Stimulated activated CD4-positive, alpha-beta T cell treated with anti-CD3 and anti-CD28 coated beads, Interleukin-2, amount 100 ng/mL, for 4 hours (primary cell): ENCODE measurements around the gene ZNF331.

Experiments
- DNase-seq: peaks from one replicate; pipeline ENCODE4 v3.0.0-alpha.2; 2020; ENCODE audit warnings: low read depth

Gene ZNF331

DNA sequence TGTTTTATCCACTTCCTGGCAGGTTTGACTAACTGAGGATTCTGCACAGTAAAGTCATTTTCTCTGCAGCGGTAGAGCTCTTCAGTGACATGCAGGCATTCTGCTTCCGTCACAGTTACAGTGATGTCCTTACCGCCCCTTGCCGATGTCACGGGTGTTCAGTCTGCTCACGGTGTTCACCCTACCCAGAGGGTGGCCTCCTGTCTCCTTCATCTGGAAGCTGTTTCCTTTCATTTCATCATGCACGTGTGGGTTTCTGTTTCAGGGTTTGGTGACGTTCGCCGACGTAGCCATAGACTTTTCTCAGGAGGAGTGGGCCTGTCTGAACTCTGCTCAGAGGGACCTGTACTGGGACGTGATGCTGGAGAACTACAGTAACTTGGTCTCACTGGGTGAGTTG is 33.4 kb downstream of the ZNF331 start:
- DNase-seq: no peak

DNA sequence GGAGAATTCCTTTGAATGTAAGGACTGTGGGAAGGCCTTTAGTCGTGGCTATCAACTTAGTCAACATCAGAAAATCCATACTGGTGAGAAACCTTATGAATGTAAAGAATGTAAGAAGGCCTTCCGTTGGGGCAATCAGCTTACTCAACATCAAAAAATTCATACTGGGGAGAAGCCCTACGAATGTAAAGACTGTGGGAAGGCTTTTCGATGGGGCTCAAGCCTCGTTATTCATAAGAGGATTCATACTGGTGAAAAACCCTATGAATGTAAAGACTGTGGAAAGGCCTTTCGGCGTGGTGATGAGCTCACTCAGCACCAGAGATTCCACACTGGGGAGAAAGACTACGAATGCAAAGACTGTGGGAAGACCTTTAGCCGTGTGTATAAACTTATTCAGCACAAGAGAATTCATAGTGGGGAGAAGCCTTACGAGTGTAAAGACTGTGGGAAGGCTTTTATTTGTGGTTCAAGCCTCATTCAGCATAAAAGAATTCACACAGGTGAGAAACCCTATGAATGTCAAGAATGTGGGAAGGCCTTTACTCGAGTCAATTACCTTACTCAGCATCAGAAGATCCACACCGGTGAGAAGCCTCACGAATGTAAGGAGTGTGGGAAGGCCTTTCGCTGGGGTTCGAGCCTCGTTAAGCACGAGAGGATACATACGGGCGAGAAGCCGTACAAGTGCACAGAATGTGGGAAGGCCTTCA is 39.2 kb downstream of the ZNF331 start:
- DNase-seq: no peak

DNA sequence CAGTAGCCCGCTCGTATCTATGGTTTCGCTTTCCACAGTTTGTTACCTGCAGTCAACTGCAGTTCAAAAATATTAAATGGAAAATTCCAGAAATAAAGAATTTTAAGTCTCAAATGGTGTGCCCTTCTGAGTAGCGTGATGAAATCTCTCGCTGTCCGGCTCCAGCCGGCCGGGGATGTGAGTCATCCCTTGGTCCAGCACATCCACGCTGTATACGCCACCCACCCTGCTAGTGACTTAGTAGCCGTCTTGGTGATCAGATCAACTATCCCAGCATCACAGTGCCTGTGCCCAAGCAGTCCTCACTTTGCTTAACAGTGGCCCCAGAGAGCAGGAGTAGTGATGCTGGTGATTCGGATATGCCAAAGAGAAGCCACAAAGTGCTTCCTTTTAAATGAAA is 40.0 kb downstream of the ZNF331 start:
- DNase-seq: no peak

DNA sequence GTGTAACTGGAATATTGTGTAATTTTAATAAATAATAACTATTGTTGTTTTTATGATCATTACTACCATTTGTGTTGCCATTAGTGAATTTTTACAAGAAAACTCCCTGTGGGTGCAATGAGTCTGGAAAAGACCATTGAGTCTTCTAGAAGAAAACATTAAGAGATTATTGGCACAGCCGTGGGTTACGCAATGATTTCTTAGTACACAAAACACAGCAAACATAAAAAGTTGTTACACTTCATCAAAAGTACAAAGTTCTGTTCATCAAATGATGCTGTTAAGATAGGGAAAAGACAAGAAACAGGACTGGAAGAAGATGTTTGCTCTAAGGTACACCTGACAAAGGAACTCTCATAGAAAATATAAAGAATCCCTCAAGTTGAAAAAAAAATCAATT is 41.6 kb downstream of the ZNF331 start:
- no peak for DNase-seq

DNA sequence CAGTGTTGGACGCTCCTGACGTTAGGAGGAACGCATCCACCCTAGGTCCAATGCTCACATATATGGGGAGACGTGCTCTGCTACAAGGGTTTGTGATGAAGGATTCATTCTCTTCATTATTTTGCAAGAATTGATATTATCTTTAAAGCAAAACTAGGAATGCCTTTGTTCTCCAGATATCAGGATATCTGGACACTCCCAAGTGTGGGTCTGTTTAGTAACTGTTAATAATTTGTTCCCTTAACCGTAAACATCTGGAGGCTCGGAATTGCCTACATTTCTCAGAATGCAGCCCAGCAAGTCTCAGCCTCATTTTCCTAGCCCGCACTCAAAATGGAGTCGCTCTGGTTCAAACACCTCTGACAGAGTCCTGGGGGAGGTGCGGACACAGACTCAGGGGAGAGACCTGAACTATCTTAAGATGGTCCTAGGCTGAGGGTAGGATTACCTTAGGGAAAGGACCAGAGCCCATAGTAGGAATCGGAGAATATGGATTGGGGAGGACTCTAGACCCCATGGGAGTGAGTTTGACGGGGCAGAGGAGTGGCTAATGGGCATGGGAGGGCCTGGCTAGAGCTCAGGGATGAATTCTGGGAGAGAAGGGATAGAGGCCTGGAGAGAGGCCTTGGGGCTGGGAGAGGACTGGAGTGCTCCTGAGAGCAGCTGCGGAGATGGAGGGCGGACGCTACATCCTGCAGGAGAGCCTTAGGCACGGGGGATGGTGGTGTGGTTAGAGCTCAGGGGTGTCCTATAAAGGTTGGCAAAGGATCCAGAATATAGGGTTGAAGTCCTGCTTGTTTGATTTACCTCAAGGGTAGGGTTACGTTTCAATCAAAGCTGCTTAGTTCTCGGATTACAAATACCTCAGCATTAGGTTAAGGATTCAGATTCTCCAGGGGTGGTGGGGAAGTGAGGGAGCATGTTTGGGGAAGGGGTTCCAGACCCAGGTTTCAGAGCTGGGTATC is 43.2 kb downstream of the ZNF331 start:
- no peak for DNase-seq

DNA sequence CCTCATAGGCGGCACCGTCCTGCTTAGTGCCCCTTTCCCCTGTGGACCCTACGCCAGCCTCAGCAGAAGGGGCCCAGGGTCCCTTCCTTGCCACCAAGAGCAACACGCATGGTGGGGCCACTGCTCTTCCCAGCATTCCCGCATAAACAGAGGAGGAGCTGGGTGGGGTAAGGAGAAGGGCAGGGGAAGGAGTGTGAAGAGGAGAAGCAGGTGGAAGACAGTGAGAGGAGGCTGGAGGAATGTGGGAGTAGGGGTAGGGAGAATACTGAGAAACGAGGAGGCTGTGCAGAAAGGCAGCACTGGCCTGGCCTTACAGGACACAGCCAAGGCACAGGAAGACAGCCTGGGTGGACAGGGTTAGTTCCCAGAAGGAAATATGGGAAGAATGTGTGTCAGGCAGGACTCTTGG is 43.9 kb downstream of the ZNF331 start:
- no peak for DNase-seq

DNA sequence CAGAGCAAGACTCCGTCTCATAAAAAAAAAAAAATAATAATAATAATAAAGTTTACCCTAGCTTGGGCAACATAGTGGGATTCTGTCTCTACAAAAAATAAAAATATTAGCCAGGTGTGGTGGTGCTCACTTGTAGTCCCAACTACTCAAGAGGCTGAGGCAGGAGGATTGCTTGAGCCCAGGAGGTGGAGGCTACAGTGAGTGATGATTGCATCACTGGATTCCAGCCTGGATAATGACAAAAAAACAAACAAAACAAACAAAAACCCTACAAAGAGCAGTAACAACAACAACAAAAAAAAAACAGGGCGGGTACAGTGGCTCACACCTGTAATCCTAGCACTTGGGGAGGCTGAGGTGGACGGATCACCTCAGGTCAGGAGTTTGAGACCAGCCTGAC is 45.2 kb downstream of the ZNF331 start:
- DNase-seq: no peak

DNA sequence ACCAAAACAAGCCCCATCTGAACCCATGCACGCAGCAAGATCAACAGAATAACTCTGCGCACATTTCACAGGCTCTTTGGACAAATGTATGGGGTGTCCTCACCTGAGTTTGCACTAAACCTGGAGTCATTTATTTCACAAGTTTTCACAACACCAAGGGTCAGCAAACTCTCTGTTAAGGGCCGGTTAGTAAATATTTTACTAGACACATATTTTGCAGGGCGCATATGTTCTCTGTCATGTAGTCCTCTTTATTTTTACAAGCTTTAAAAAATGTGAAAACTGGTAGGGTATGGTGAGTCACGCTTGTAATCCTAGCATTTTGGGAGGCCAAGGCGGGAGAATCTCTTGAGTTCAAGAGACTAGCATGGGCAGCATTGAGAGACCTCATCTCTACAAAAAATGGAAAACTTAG is 48.3 kb downstream of the ZNF331 start:
- no peak for DNase-seq

DNA sequence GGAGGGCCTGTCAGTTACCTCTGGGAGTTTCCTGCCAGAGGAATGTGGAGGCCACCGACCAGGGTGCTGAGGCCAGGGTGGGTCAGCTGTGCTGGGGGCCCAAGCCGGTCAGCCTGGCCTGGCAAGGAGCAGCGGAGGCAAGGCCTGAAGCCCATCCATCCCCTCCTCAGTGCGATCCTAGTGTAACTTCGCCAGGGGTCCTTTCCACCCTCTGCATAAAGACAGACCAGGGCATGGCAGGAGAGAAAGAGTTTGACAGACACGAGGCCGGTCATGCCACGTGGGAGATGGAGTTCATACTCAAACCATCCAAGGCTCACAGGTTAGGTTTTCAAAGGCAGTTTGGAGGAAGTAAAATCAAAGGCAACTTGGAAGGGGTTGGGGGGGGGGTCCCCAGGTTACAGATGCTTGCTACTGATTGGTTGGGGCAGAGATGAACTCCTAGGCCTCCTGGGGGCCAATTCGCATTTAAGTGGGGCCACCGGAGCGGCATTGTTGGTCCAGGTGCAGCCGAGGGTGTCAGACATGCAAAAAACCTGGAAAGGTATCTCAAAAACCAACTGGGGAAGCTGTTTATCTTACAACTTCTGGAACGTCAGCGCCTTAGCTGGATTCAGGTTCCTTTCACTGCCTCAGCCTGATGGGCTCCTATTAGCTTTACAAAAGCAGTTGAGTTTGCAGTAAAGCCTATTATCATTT is 57.0 kb downstream of the ZNF331 start:
- no peak for DNase-seq

DNA sequence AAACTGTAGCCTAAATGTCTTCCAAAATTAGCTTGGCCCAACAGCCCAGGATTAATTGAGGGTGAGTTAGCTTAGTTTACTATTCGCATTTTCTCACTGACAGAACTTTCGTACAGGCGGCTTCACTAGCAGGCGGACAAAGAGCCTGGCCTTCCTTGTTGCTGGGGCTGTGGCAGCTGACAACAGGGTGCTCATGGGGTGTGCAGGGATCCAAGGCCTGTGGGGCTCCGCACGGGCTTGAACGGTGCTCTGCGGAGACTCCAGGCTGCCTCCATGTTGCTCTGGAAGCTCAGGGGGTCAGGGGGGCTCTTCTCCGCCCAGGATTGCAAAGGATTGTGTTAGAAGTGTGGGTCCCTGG is 57.5 kb downstream of the ZNF331 start:
- no peak for DNase-seq

DNA sequence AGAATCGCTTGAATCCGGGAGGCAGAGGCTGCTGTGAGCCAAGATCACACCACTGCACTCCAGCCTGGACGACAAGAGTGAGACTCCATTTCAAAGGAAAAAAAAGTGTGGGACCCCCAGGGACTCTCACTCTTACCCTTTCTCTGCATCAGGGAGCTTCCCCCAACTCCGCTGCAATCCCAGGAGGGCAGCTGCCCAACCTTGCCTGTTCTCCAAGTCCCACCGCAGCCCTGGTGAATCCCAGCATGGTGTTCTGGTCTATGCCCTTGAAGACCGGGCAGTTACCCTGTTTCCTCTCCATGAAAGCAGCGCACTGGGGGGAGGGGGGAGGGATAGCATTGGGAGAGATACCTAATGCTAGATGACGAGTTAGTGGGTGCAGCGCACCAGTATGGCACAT is 58.1 kb downstream of the ZNF331 start:
- no peak for DNase-seq

DNA sequence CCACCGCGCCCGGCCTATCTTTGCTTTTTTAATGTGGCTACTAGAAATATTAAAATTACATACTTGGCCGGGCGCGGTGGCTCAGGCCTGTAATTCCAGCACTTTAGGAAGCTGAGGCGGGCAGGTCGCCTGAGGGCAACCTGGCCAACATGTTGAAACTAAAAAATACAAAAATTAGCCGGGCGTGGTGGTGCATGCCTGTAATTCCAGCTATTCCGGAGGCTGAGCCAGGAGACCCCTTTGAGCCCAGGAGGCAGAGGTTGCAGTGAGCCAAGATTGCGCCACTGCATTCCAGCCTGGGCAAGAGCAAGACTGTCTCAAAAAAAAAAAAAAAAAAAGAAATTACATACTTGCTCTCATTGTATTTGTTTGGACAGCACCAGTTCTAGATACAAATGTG is 59.1 kb downstream of the ZNF331 start:
- no peak for DNase-seq

DNA sequence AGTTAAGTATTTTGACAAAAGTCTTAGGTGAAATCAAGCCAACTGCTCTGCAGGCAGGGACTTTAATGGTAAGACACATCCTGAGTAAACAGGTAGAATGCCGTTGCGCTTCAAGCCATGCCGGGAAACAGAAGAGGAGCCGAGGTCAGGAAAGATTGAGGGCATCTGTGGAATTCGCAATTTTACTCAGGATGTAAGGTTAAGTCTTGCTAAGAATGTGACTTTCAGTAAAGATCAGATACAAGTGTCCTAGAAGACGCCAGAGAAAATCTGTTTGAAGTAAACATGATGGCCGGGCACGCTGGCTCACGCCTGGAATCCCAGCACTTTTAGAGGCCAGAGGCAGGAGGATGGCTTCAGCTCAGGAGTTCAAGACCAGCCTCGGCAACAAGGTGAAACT is 60.4 kb downstream of the ZNF331 start:
- DNase-seq: no peak

DNA sequence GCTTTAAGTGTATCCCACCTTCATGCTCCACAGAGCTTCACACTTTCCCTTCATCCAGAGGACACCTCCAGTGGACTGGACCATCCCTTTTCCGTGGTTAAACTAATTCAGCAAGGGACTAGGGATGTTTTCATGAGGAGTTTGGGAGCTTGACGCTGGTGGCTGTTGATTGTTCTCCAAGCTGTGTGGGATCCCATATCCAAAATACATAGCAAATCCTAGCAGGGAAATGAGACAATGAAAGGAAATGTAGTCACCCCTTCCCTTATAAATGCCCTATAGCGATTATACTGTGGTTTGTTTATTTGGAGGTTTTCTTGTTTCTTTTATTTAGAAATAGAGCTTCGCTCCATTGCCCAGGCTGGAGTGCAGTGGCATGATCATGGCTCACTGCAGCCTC is 62.3 kb downstream of the ZNF331 start:
- DNase-seq: no peak

DNA sequence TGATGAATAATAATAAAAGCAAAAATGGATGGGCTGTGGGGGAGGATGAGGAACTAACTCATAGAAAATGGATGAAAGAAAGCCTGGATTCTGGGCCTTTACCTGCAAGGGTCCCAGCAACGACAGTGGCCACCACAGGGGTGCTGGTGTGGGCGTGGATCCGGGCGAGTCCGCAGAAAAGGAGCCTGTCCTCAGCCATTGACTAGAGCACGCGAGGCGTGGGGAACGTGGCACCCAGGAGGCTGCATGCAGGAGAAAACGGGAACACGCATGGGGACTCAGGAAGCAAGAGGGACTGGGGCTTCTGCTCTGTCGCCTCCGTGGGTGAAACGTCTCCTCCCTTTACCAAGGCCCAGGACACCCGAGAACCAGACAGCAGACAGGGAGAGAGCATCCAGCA is 68.1 kb downstream of the ZNF331 start:
- no peak for DNase-seq

DNA sequence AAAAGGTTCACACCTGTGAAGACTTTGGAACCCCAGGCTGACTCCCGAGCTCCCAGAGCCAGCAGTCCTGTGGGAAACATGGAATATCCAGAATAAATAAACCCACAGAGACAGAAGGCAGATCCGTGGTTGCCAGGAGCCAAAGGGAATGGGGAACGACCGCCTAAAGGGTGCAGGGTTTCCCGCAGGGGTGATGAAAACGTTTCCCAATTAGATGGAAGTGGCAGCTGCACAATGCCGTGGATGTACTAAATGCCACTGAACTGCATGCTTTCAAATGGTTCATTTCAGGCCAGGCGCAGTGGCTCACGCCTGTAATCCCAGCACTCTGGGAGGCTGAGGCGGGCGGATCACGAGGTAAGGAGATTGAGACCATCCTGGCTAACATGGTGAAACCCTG is 70.4 kb downstream of the ZNF331 start:
- DNase-seq: no peak

DNA sequence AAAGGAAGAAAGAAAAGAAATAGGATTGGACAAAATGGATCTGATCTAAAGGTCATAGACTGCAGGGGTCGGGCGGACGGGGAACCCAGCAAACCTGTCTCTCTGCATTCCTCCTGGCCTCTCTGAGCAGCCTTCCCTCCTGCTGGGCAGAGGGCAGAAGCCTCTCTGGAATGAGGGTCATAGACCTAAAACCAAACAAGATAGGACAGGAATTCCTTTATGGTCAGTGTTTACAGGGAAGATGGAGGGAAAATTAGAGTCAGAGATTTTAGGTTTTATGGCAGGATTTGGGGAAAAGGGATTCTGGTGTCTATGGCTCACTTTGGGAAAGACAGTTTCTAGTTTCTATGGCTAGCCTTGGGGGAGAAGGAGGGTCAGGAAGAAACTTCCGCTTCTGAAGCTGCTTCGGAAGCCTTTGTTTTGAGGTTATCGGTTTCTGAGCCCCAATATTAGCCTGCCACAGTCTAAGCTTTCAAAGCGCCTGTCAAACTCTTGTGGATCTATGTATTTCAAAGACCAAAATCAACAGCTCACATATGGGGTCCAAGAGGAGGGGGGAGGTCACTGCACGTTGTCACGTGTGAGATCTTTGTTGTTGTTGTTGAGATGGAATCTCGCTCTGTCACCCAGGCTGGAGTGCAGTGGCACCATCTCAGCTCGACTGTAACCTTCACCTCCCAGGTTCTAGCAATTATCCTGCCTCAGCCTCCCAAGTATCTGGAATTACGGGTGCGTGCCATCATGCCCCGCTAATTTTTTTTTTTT is 75.0 kb downstream of the ZNF331 start:
- DNase-seq: no peak

DNA sequence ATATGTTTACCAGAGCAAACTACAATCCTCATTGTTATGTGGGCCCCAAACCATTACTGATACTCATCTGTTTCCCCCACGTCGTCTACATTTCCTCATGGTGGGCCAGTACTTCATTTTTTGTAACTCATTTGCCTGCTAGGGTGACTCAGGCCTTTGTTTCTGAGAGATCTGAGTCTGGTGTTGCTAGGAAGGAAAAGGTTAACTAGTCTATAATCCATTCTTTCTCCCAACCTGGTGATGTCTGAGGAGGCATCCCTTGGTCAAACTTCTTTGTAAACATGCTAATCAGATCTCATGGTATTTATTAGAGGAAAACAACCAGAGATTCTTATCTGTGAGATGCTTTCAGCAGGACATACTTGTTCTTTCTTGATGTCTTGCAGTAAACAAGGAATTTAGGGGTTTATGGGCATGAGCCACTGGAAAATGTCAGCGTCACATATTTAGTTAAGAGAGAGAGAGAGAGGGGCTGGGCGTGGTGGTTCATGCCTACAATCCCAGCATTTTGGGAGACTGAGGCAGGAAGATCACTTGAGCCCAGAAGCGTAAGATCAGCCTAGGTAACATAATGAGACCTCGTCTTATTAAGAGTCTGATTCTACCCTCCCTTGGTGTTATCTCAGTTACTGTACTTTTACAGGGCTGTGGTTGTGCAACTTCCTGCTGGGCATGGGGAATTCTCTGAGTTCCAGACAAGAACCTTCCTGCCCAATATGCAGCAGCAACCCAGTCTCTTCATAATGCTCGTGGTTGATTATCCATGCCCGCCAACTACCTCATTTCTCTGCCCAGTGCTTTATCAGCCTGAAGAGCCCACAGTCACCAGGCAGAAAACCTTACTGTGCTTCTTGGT is 84.2 kb downstream of the ZNF331 start:
- no peak for DNase-seq

DNA sequence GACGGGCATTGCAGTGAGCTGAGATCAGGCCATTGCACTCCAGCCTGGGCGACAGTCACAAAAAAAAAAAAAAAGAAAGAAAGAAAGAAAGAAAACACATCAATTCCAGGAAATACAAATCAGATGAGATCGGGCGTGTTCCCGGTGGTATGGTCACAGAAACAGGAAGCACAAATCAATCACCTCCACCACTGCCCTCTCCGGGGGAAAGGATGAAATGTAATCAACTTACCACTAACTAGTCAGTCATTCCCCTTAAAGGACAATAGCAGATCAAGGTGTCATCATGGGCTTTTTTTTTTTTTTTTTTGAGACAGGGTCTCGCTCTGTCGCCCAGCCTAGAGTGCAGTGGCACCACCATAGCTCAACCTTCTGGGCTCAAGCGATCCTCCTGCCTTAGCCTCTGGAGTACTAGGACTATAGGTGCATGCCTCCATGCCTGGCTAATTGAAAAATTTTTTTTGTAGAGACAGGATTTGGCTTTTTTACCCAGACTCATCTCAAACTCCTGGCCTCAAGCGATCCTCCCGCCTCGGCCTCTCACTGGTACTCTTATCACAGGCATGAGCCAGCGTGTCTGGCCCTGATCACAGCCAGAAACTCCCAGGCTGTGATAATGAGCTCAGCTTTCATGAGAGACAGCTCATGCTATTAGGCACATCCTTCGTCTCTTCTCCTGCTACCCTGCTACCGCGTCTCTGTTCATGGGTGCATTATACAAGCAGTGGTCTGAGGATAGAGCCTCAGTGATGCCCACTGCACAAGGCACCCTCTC is 87.0 kb downstream of the ZNF331 start:
- no peak for DNase-seq

DNA sequence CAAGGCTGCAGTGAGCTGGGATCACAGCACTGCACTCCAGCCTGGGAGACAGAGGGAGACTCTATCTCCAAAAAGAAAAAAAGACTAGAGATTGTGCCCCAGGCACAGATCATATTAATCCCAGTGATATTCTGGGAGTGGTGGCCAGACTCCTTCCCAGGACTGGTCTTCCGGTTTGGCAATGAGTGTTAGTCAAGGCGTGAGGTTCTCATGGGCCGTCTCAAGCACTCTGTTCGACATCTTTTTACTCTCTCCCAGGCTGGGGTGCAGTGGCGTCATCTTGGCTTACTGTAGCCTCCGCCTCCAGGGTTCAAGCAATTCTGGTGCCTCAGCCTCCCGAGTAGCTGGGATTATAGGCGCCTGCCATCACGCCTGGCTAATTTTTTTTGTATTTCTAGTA is 88.5 kb downstream of the ZNF331 start:
- DNase-seq: no peak
